A673 (cell line): ENCODE results near the gene DPM3.

Experiments used
- CTCF ChIP-seq: fragments of 300-800, 200-600 bp; sonication (generic); conservative IDR thresholded peaks from 2 replicates; pipeline ENCODE4 v1.5.1; 2017; ENCODE audit warnings: low read depth, mild to moderate bottlenecking, antibody characterized with exemption, low read length, moderate library complexity, mixed read lengths
- EZH2 ChIP-seq: fragments of 200-600 bp; sonication (generic); IDR thresholded peaks from 2 replicates; pipeline ENCODE4 v1.6.1; 2017; ENCODE audit warnings: borderline replicate concordance, low read depth, mild to moderate bottlenecking, mixed read lengths, antibody characterized with exemption, low read length; ENCODE audit not compliant: poor library complexity, severe bottlenecking

- TF ChIP-seq CTCF (no peak), EZH2 (no peak)
These were observed 6.5 kb downstream of the DPM3 start for GRCh38 chr1:155133799-155134281.
